ENCODE results near the gene KIF16B.
"Not testable (repeated sequence)": the region's sequence is repeated elsewhere in the genome, so short reads cannot be mapped to it uniquely, and the experiment has no call there.

KIF16B gene

DNA sequence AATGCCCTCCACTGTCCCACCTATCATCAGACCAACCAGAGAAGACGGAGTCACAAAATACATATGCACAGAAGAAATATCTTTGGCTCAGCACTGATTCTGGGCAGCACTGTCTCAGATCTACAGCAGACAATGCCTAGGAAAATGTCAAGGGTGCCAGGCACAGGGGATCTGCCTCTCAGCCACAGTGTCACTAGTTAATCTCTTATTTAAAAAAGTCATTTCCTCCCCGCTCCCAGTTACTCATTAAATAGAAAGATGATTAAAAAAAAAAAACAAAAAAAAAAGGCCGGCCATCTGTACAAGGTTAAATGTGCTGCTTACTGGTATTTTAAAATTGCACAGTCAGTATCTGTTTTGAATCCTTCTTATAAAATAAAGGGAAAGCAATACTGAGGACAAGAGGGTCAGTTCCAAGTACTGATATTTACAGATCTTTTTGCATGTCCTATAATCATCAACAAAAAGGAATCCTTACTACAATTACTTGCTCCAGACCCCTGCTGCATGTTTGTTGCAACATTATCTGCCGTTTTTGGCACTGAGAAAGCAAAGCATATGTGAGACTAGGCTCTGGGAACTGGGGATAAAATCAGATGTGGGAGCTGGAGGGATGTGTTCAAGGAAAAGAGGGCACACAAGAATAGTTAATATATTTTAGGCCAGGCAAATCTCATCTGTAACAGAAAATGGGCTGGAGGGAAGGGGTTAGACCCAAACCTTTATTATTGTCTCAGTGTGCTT, 299.3 kb downstream of the KIF16B start:
- H3K27ac ChIP-seq, result no peak overlapping the region
- DNase-seq (ENCODE audit: low read depth, low spot score), result no peak

DNA sequence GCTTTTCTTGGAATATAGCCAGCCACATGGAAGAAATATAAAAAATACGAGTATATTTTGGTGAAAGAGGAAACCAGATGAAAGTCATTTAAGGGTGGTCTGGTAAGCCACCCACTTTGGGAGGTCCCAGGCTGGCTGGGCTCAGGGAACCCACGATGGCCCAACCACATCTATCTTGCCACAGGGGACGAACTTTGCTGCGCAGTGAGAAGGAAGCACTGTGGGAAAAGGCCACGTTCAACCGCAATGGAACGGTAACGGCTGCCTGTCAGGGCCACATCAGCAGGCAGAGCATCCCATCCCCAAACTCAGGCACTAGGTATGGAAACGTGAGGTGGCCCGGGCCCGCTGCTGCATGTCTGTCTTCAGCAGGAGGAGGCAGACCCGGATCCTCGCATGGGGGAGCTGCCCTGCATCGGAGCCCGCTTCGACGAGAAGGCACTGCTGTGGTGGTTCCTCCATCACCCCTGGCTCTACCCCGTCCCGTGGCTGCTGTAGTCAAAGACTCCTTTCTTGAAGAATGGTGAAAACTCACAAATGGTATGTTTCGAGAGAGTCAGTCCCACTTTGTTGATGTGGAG, 300.4 kb downstream of the KIF16B start:
- no peak for DNase-seq (ENCODE audit: low read depth, low spot score)
- H3K27ac ChIP-seq, result no peak overlapping the region

DNA sequence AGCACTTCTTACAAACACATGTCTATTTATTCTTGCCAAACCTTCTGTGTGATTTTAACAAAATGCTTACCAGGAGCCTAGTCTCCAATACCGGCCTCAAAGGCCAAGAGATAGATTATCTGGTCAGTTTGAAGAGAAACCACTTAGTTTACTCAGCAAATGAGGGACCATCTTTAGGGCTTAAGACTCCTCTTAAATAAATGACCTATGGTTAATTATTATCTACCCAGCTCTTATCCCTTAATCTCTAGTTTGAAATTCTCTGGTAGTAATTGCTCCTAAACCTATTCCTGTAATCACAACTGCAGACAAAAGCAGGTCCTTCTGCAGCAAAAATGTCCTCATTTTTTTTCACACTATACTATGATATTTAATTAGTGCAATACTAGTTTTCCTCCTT, 301.8 kb downstream of the KIF16B start:
- no peak overlapping the region for H3K27ac ChIP-seq
- DNase-seq (ENCODE audit: low read depth, low spot score), result no peak

DNA sequence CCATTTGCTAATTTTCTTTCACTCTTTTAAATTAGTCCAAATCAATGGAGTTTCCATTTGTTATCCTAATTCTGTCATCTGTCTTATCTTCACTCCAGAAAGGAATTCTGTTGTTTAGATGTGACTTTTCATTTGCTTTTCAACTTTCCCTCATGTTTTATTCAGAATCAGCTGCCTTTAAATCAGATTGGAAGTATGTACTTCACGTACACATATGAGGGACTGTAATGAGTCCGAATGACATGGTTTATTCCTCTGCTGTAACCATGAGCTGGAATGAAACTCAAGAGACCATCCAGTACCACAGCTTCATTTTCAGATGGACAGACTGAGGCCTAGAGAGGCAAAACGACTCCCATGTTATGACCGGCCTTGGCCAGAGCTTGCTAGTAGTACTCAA, 302.3 kb downstream of the KIF16B start:
- H3K27ac ChIP-seq, result no peak overlapping the region
- no peak for DNase-seq (ENCODE audit: low read depth, low spot score)

DNA sequence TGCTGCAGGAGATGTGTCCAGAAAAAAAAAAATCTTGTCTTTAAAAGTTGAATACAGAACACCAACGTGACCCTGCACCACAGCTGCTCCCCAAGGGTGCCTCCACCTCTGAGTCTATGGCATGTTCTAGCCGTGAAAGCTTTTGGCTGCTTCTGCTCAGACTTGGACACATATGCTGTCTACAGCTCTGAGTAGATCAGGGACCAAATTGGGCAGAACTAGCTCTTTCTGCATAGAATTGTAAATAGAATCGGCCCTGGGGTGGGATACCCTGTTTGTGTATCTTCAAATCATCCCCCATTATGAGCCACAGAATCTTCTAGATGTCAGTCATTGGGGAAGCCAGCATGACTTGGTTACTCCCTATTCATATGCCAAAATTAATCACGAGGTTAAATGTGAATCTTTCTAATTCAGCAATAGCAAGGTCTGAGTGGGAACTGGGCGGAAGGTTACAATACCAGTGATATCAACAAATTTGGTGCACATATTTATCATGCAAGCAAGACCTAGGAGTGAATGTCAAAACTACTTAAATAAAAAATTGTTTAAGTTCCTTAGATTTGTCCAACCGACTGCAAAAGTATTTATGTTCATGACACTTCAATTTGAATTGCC, 302.8 kb downstream of the KIF16B start:
- DNase-seq (ENCODE audit: low read depth, low spot score), result no peak
- H3K27ac ChIP-seq, result no peak overlapping the region

- no peak overlapping the region for H3K27ac ChIP-seq
- DNase-seq (ENCODE audit: low read depth, low spot score), result no peak
These were observed 305.7 kb downstream of the KIF16B start for GRCh38 chr20:16267526-16267925.

DNA sequence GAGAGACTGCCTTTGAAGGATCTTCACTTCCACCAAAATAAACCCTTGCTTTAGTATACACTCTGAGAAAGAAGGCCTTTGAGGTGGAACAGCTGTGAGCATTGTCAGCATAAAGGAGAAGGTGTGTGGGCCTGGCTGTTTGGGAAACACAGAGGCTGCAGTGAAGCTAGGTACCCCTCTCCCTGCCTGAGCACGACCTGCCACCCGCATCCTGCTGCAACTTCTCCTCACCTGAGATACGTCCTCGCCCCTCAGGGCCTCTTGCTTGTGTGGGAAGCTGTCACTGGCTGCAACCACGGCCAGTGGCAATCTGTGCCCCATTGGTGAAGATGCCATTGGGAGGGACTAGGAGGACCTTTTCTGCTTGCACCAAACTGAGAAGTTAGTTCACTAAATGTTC, 307.9 kb downstream of the KIF16B start:
- no peak overlapping the region for H3K27ac ChIP-seq
- DNase-seq (ENCODE audit: low read depth, low spot score), result no peak

DNA sequence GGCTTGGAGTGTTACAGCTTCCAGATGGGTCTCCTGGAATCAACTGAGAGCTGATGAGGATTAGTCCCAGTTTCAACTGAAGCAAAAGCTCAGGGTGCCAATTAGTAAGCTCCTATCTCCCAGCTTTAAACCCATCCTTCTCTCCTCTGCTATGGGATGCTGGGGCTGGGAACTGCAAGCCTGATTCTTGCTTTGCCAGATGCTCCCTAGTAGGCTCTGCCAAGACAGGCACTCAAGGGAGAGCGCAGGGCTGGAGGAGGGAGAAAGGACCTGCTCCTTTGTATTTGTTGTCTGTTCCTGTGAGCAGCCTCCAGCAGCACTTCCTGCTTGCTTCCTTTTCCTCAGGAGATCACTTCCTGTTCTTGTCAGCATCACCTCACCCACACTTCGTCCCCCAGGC, 309.7 kb downstream of the KIF16B start:
- no peak for DNase-seq (ENCODE audit: low read depth, low spot score)
- H3K27ac ChIP-seq, result no peak overlapping the region

GRCh38 chr20:16262594-16262993, 310.7 kb downstream of the KIF16B start:
- H3K27ac ChIP-seq, result no peak overlapping the region
- DNase-seq (ENCODE audit: low read depth, low spot score), result no peak

DNA sequence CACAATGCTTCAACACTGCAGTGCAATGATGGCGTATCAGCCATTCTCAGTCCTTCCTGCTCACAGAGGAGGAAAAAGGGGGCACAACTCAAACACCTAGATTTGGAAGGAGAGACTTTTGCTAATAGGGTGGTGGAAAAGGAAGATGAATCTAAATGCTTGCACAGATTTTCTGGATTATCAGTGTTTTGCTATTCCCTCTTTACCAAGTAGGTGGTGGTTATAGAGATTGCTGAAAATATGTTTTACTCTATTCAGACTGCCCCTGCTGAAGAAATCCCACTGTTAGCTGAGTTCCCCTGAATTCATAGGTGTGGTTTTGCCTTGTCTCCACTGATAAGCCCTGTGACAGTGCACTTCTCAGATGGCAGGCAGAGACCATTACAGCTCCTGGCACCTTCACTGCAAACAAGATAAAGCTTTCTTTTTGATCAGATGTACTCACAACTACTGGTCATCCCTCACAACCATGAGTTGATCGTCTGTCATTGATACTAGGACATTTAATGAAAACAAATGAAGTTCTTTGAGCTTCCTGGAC, 311.4 kb downstream of the KIF16B start:
- H3K27ac ChIP-seq, result no peak overlapping the region
- DNase-seq (ENCODE audit: low read depth, low spot score), result no peak

GRCh38 chr20:16260911-16261310, 312.3 kb downstream of the KIF16B start:
- DNase-seq (ENCODE audit: low read depth, low spot score), result no peak
- no peak overlapping the region for H3K27ac ChIP-seq

DNA sequence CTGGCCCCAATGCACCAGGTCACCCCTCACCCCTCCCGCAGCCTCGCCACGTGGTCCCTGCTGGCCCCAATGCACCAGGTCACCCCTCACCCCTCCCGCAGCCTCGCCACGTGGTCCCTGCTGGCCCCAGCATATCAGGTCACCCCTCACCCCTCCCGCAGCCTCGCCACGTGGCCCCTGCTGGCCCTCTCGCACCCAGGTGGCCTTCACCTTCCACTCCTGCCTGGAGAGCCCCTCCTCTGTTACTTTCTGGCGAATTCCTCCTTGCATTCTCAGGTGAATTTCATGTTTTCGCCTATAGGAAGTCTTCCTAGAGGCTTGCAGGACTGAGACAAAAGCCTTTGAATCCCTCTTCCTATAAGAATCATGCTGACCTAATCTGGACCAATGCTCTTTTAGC, 313.1 kb downstream of the KIF16B start:
- not testable (repeated sequence) for DNase-seq (ENCODE audit: low read depth, low spot score); H3K27ac ChIP-seq

DNA sequence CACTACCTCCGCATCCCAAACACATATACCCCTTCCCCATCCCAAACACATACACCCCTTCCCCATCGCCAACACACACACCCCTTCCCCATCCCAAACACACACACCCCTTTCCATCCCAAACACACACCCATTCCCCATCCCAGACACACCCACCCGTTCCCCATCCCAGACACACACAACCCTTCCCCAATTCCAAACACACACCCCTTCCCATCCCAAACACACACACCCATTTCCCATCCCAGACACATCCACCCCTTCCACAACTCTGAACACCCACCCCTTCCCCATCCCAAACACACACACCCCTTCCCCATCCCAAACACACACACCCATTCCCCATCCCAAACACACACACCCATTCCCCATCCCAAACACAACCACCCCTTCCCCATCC, 314.5 kb downstream of the KIF16B start:
- DNase-seq (ENCODE audit: low read depth, low spot score), result no peak
- no peak overlapping the region for H3K27ac ChIP-seq

DNA sequence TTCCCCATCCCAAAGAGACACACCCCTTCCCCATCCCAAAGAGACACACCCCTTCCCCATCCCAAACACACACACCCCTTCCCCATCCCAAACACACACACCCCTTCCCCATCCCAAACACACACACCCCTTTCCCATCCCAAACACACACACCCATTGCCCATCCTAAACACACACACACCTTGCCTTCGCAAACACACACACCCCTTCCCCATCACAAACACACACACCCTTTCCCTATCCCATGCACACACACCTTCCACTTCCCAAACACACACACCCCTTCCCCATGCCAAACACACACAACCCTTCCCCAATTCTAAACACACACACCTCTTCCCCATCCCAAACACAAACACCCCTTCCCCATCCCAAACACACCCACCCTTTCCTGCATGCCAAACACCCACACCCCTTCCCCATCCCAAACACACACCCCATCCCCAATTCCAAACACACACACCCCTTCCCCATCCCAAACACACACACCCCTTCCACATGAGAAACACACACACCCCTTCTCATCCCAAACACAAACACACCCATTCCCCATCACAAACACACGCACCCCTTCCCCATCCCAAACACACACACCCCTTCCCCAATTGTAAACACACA, 315.3 kb downstream of the KIF16B start:
- DNase-seq (ENCODE audit: low read depth, low spot score), result no peak
- H3K27ac ChIP-seq, result no peak overlapping the region

DNA sequence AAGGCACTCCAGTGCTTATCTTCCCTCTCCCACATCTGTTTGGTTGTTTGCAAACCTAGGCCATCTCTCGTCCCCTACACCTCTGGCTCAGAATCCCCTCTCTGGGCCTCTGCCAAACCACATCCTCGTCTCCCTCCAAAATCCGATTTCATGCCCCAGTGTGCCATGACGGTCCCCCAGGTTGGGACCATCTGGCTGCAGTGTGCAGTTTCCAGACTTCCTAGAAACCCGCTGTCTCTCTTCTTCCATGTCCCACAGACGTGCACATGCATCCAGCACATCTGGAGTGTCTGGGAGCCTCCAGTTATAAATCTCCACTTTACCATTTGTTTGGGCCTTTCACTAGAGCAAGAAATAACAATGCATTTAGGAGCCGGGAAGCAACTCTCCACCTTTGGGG, 316.2 kb downstream of the KIF16B start:
- no peak for DNase-seq (ENCODE audit: low read depth, low spot score)
- H3K27ac ChIP-seq, result no peak overlapping the region

DNA sequence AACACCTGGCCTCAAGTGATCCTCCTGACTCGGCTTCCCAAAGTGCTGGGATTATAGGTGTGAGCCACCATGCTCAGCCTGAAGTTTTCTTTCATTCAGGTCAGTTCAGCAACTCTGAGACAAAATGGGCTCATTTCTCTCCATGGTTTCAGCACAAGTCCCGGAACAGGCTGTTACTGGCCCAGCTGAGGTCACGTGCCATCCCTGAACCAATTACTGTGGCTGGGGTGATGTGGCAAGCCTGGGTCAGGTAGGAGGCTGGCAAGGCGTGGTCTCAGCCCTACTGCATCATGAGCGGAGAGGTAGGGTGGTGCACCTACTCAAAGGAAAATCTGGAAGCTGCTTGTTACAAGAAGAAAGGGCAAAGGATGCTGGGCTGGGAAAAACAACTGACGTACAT, 326.4 kb downstream of the KIF16B start:
- H3K27ac ChIP-seq, result no peak overlapping the region
- no peak for DNase-seq (ENCODE audit: low read depth, low spot score)

DNA sequence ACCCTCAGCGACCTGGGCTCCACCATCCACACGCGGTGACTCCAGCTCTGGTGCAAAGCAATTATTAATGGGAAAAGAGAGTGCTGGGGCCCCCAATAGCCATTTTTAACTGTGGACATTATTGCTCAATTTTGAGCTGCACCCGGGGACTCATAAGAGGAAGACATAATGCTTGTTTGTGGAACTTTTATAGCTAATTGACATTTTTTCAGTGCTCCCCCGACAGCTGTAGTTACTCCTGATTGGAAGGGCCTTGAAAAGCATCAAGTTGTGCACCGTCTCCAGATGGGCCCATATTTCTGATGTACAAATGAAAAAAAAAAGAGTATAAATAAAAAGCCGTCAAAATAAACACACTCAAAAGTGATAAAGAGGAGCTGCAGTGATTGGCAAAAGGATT, 327.0 kb downstream of the KIF16B start:
- DNase-seq (ENCODE audit: low read depth, low spot score), result no peak
- no peak overlapping the region for H3K27ac ChIP-seq

DNA sequence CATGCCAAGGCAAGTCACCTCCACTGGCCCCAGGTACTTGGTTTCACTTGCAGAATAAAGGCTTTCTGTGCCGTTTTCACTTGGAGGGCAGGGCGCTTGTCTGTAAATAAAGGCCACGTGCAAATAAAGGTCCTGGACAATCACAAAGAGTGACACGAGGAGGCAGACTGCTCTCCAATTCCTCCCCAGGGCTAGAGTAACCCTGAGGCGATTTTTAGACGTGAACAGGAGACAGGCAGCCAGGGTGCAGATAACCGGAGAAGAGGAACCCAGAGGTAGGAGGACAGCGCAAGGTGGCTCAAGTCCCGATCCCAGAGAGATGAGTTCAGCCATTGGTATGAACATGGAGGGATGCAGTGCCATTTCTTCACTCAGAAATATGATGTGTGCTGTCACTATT, 327.4 kb downstream of the KIF16B start:
- no peak overlapping the region for H3K27ac ChIP-seq
- no peak for DNase-seq (ENCODE audit: low read depth, low spot score)

GRCh38 chr20:16244892-16245291, 328.4 kb downstream of the KIF16B start:
- no peak overlapping the region for H3K27ac ChIP-seq
- no peak for DNase-seq (ENCODE audit: low read depth, low spot score)

DNA sequence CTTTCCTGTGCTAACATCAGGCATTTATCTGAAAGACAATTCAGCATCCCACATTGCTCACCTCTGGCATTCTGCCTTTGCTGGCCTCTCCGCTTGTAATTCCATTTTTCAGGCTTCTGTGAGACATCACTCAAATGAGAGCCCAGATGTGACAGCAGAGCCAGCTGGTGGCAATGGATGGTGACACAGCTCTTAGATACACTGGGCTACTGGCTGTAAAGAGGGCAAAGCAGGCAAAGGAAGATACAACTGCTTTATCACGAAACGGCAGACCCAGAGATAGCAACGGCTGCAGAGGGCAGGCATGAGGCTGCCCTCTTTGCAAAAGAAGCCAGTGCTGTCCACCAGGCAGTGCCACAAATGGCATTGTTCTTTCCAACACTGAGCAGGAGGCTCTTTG, 329.8 kb downstream of the KIF16B start:
- DNase-seq (ENCODE audit: low read depth, low spot score), result no peak
- H3K27ac ChIP-seq, result no peak overlapping the region

- H3K27ac ChIP-seq, result no peak overlapping the region
- DNase-seq (ENCODE audit: low read depth, low spot score), result no peak
These were observed 331.3 kb downstream of the KIF16B start for GRCh38 chr20:16241911-16242310.

All from epithelial cell of prostate (primary cell).